K562 (cell line): ENCODE measurements around the gene SMYD1. TPM values are rescaled to one million over a fixed set of nuclear protein-coding genes. Genes with fewer than 3 reads are reported as not detected.

Experiments used
- ATAC-seq: fragments of 200-7000 bp; cut with Tn5 transposase; 3 replicates; pipeline ENCODE4 v1.9.1; 2020; ENCODE audit warnings: moderate library complexity
- BruUV-seq: library from RNA; stranded (reverse); fragments of 400-500 nt; replicated peaks from 2 replicates; lab custom pipeline; 2021; lab: Mats Ljungman, UMichigan
- CTCF ChIA-PET: fragments of 300-600 bp; formaldehyde crosslinking; extraction: SDS; loops from one replicate; lab custom pipeline; 2021; ENCODE audit warnings: low intra/inter-chr PET ratio; lab: Yijun Ruan, JAX
- POLR2A ChIA-PET: fragments of 300-600, 350-650 bp; sonication (Branson Sonifier 250); formaldehyde crosslinking; extraction: SDS; loops from one replicate; lab custom pipeline; 2021; ENCODE audit warnings: antibody characterized with exemption, inconsistent platforms; lab: Yijun Ruan, JAX
- DNase-seq, 4 experiments: peaks; one replicate each; pipeline versions ENCODE4 v3.0.0 to v3.0.0-alpha.2; 2011 to 2018; ENCODE audit warnings: low spot score in 3 of 4, mixed read lengths in 3 of 4; ENCODE audit errors: extremely low read depth in 1 of 4
- FAIRE-seq: peaks from 2 replicates; lab custom pipeline; 2011; peaks lifted over from hg19 to GRCh38; lab: Jason Lieb, UNC
- H2AFZ ChIP-seq: 2 replicates; pipeline ENCODE4 v1.6.0; 2011; ENCODE audit warnings: low read depth, low read length, control low read depth, inconsistent platforms
- H3K27ac ChIP-seq: fragments of 200-600 bp; 3 replicates; pipeline ENCODE4 v1.8.0; 2011; ENCODE audit warnings: low read depth, mild to moderate bottlenecking, control low read depth, inconsistent platforms, low read length, moderate library complexity, mixed read lengths; ENCODE audit errors: extremely low read depth
- H3K27me3 ChIP-seq, 2 experiments: fragments of 300-600 bp in 1 of 2; 2 replicates in 1 of 2; 3 replicates in 1 of 2; pipeline versions ENCODE4 v1.6.0 to v1.8.0; 2011; ENCODE audit warnings: inconsistent platforms in 2 of 2, low read length in 2 of 2, mild to moderate bottlenecking in 1 of 2, mixed read lengths in 1 of 2, moderate library complexity in 1 of 2; ENCODE audit not compliant: control insufficient read depth in 2 of 2, insufficient read depth in 2 of 2
- H3K36me3 ChIP-seq: fragments of 300-600 bp; 3 replicates; pipeline ENCODE4 v1.8.0; 2011; ENCODE audit warnings: mild to moderate bottlenecking, low read length, inconsistent platforms; ENCODE audit not compliant: control insufficient read depth, insufficient read depth
- H3K4me1 ChIP-seq, 2 experiments: fragments of 200-600 bp in 1 of 2; replicated peaks in 1 of 2; 2 replicates in 1 of 2; 3 replicates in 1 of 2; pipeline versions ENCODE4 v1.5.1 to v1.8.0; 2011; ENCODE audit warnings: inconsistent platforms in 2 of 2, low read length in 2 of 2, mild to moderate bottlenecking in 1 of 2, mixed read lengths in 1 of 2, moderate library complexity in 1 of 2; ENCODE audit not compliant: control insufficient read depth in 2 of 2, insufficient read depth in 2 of 2
- H3K4me2 ChIP-seq: 2 replicates; pipeline ENCODE4 v1.6.1; 2011; ENCODE audit warnings: low read length, control low read depth, inconsistent platforms, mixed read lengths; ENCODE audit not compliant: insufficient read depth
- H3K4me3 ChIP-seq: fragments of 200-600 bp; sonication (generic), shearing (Covaris generic); 2 replicates; pipeline ENCODE4 v1.5.1; 2016; ENCODE audit warnings: control low read depth, inconsistent platforms
- H3K79me2 ChIP-seq: fragments of 200-600 bp; 3 replicates; pipeline ENCODE4 v1.8.0; 2011; ENCODE audit warnings: low read length, inconsistent platforms; ENCODE audit not compliant: control insufficient read depth, insufficient read depth
- H3K9ac ChIP-seq, 2 experiments: 2 replicates each; pipeline versions ENCODE4 v1.6.0 to v1.6.1; 2011; ENCODE audit warnings: low read depth in 2 of 2, low read length in 2 of 2, control low read depth in 1 of 2, inconsistent platforms in 1 of 2, mild to moderate bottlenecking in 1 of 2, mixed read lengths in 1 of 2; ENCODE audit not compliant: insufficient read depth in 1 of 2
- H3K9me1 ChIP-seq: one replicate; pipeline ENCODE4 v1.6.0; 2011; ENCODE audit warnings: inconsistent platforms, mild to moderate bottlenecking, low read length, moderate library complexity; ENCODE audit not compliant: control insufficient read depth, insufficient read depth
- H3K9me3 ChIP-seq: replicated peaks from 2 replicates; pipeline ENCODE4 v1.5.1; 2011; ENCODE audit warnings: low read depth, low read length, inconsistent platforms; ENCODE audit not compliant: control insufficient read depth, insufficient read depth
- H4K20me1 ChIP-seq: replicated peaks from 2 replicates; pipeline ENCODE4 v1.6.1; 2011; ENCODE audit warnings: low read length, inconsistent platforms, mixed read lengths; ENCODE audit not compliant: control insufficient read depth, insufficient read depth
- BHLHE40 ChIP-seq: IDR thresholded peaks from 2 replicates; pipeline ENCODE4 v1.6.1; 2011; ENCODE audit warnings: low read length, improper control_type of control experiment
- CCNT2 ChIP-seq: IDR thresholded peaks from 2 replicates; pipeline ENCODE4 v1.6.1; 2011; ENCODE audit warnings: borderline replicate concordance, low read depth, mild to moderate bottlenecking, moderate library complexity, mixed read lengths, low read length; ENCODE audit not compliant: insufficient read length; ENCODE audit errors: extremely low read depth
- GTF2F1 ChIP-seq: IDR thresholded peaks from 2 replicates; pipeline ENCODE4 v1.6.1; 2011; ENCODE audit warnings: low read depth, low read length, improper control_type of control experiment
- POU5F1 ChIP-seq: fragments of 150-350 bp; IDR thresholded peaks from 2 replicates; pipeline ENCODE4 v1.6.1; 2014; ENCODE audit warnings: borderline replicate concordance, low read length, low read depth, mild to moderate bottlenecking; ENCODE audit not compliant: partially characterized antibody
- SRSF9 ChIP-seq: fragments of 200-400 bp; formaldehyde crosslinking; IDR thresholded peaks from 2 replicates; pipeline ENCODE4 v1.6.1; 2017; ENCODE audit warnings: low read depth, low read length, borderline replicate concordance
- STAG1 ChIP-seq: sonication (generic); formaldehyde crosslinking; IDR thresholded peaks from 2 replicates; pipeline ENCODE4 v1.5.0; 2020; ENCODE audit warnings: missing genetic modification reagents, borderline replicate concordance
- YBX1 ChIP-seq: fragments of 450-650 bp; IDR thresholded peaks from 2 replicates; pipeline ENCODE4 v1.7.1; 2016; ENCODE audit warnings: mild to moderate bottlenecking
- ZKSCAN1 ChIP-seq: fragments of 150-350 bp; IDR thresholded peaks from 2 replicates; pipeline ENCODE4 v1.6.1; 2016; ENCODE audit warnings: low read depth, low read length
- ZNF263 ChIP-seq: sonication (generic); formaldehyde crosslinking; IDR thresholded peaks from 2 replicates; pipeline ENCODE4 v1.8.0; 2022; ENCODE audit warnings: mild to moderate bottlenecking, missing genetic modification reagents, borderline replicate concordance
- whole genome bisulfite sequencing: fragments of 100-300 bp; shearing (Covaris generic); methylation state at CpG from one replicate; pipeline ENCODE4 v1.1.6; 2016; ENCODE audit warnings: low coverage, mixed read lengths; ENCODE audit not compliant: insufficient coverage; ENCODE audit errors: missing lambda C conversion rate; 5-methylcytosine and 5-hydroxymethylcytosine counted together
- in situ Hi-C: fragments of 300-500 bp; cut with MboI; formaldehyde crosslinking; loops from 4 replicates; pipeline ENCODE4 v1.15.0; 2018; ENCODE audit warnings: inconsistent platforms, mixed read lengths
- intact Hi-C: fragments of 100-400 bp; cut with micrococcal nuclease; formaldehyde crosslinking; loops from 2 replicates; pipeline ENCODE4 v1.14.2; 2022
- polyA plus RNA-seq, 8 experiments: library from polyadenylated mRNA; depleted of rRNA in 4 of 8; stranded (reverse) in 5 of 8; unstranded in 3 of 8; fragments of >200 nt; fragmentation: Nextera tagmentation in 2 of 8; fragmentation: Illumina TruSeq in 1 of 8; extraction: Ambion mirVana in 2 of 8; extraction: Trizol in 1 of 8; gene quantifications; 2 replicates each; pipeline versions ENCODE4 v1.2.1 to v1.2.3, GENCODE V29; 2011 to 2014; ENCODE audit warnings: inconsistent platforms in 1 of 8, missing spikeins in 1 of 8
- total RNA-seq, 7 experiments: library from RNA; depleted of rRNA in 6 of 7; stranded (reverse); fragments of >200 nt in 6 of 7; fragmentation: Illumina TruSeq in 2 of 7; extraction: Trizol in 2 of 7; gene quantifications; 2 replicates each; pipeline versions ENCODE4 v1.2.1 to v1.2.3, GENCODE V29; 2011 to 2021; ENCODE audit warnings: low replicate concordance in 1 of 7
- TF ChIP-seq, protein P1 (sequence below): sonication (generic); formaldehyde crosslinking; IDR thresholded peaks from 2 replicates; pipeline ENCODE4 v1.8.1; 2023; ENCODE audit warnings: mild to moderate bottlenecking, missing genetic modification reagents

The SMYD1 gene
- total and polyA plus RNA-seq, 9 of the 15 experiments (the other 6 are each of a cell fraction or from before 2014, with no cell fraction given) = not detected

GRCh38 chr2:88123164-88123974 lies 55.7 kb downstream of the SMYD1 start:
- H3K4me2 ChIP-seq = no peak overlapping the region
- CTCF ChIA-PET = no interaction called here
- no peak for FAIRE-seq

GRCh38 chr2:88123975-88124917 lies 56.6 kb downstream of the SMYD1 start:
- Histone ChIP-seq H3K9me1 (peaks cover 2% of the 10 kb centered on the region), H3K4me3 (no peak overlapping the region), H4K20me1 (peaks cover 2% of the 10 kb centered on the region; the same call in 1 of the 2 replicates), H3K27me3 (peaks cover 39 to 62% of the 10 kb centered on the region in 2 experiments), H3K4me1 (no peaks in the 10 kb centered on the region), H3K9me3 (no peaks in the 10 kb centered on the region), H3K4me2 (no peak overlapping the region), H3K79me2 (no peaks in the 10 kb centered on the region), H3K36me3 (no peaks in the 10 kb centered on the region), H3K27ac (no peak overlapping the region), H3K9ac (no peak overlapping the region), H2AFZ (no peak overlapping the region)
- intact Hi-C loops (loop anchor here (1.0 kb wide), 1 partner anchor 15 kb away; no protein-coding TSS in a partner anchor), in situ Hi-C loops (no loop called here)
- FAIRE-seq = no peak
- BruUV-seq = no TSS peak
- ChIA-PET CTCF (no interaction called here), POLR2A (interaction anchor here (0.6 kb wide), 1 partner anchor 108 kb away, joined by 4 read pairs; the partner anchor contains the start of gene RNU2-63P)
- DNase-seq = no peak
- no peak for ATAC-seq
- 5% methylated on average over 9 of the region's 9 CpGs for WGBS
- TF ChIP-seq POU5F1 (no peak), ZNF263 (CRISPR knock-in tag) (no peak), ZKSCAN1 (no peak), STAG1 (CRISPR knock-in tag) (no peak), SRSF9 (no peak), CCNT2 (no peak), BHLHE40 (no peak)
- TF ChIP-seq, protein P1, sequence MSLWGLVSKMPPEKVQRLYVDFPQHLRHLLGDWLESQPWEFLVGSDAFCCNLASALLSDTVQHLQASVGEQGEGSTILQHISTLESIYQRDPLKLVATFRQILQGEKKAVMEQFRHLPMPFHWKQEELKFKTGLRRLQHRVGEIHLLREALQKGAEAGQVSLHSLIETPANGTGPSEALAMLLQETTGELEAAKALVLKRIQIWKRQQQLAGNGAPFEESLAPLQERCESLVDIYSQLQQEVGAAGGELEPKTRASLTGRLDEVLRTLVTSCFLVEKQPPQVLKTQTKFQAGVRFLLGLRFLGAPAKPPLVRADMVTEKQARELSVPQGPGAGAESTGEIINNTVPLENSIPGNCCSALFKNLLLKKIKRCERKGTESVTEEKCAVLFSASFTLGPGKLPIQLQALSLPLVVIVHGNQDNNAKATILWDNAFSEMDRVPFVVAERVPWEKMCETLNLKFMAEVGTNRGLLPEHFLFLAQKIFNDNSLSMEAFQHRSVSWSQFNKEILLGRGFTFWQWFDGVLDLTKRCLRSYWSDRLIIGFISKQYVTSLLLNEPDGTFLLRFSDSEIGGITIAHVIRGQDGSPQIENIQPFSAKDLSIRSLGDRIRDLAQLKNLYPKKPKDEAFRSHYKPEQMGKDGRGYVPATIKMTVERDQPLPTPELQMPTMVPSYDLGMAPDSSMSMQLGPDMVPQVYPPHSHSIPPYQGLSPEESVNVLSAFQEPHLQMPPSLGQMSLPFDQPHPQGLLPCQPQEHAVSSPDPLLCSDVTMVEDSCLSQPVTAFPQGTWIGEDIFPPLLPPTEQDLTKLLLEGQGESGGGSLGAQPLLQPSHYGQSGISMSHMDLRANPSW = no peak

More at GRCh38 chr2:88123164-88123974, 55.7 kb downstream of the SMYD1 start:
- no peaks in the 10 kb centered on the region for H3K9me3 ChIP-seq
- WGBS = 0% methylated on average over 5 of the region's 5 CpGs
- peaks cover 2% of the 10 kb centered on the region; the same call in 1 of the 2 replicates for H4K20me1 ChIP-seq
- H3K9me1 ChIP-seq = peaks cover 2% of the 10 kb centered on the region
- no peak overlapping the region for H2AFZ ChIP-seq
- no peak overlapping the region for H3K4me3 ChIP-seq
- ATAC-seq (no peak), DNase-seq (no peak)
- H3K4me1 ChIP-seq = no peaks in the 10 kb centered on the region
- no peaks in the 10 kb centered on the region for H3K36me3 ChIP-seq
- no peak overlapping the region for H3K9ac ChIP-seq
- no peak overlapping the region for H3K27ac ChIP-seq
- H3K27me3 ChIP-seq = peaks cover 42 to 59% of the 10 kb centered on the region in 2 experiments
- in situ Hi-C loops (no loop called here), intact Hi-C loops (loop anchor here (1.0 kb wide), 1 partner anchor 16 kb away; no protein-coding TSS in a partner anchor)
- POLR2A ChIA-PET = no interaction called here
- H3K79me2 ChIP-seq = no peaks in the 10 kb centered on the region
- BruUV-seq = no TSS peak
- no peak for TF ChIP-seq YBX1
- TF ChIP-seq GTF2F1 = no peak
